GM12864 (cell line): Measurements from ENCODE around the gene GGACT.

Experiments
- DNase-seq: peaks from one replicate; pipeline ENCODE4 v3.0.0-alpha.2; 2011; ENCODE audit warnings: low read depth
- H3K4me3 ChIP-seq: 2 replicates; pipeline ENCODE4 v1.5.1; 2011; ENCODE audit warnings: mild to moderate bottlenecking, low read depth, low read length, control low read depth
- CTCF ChIP-seq: IDR thresholded peaks from 2 replicates; pipeline ENCODE4 v1.5.1; 2011; ENCODE audit warnings: low read depth, mild to moderate bottlenecking, moderate library complexity, low read length, control low read depth, inconsistent platforms; ENCODE audit errors: missing control alignments

Gene GGACT

GRCh38 chr13:100564444-100565223, 24.0 kb downstream of the GGACT start:
- DNase-seq = no peak
- H3K4me3 ChIP-seq = no peak overlapping the region
- TF ChIP-seq CTCF = no peak

GRCh38 chr13:100563779-100564178, 24.8 kb downstream of the GGACT start:
- H3K4me3 ChIP-seq = no peak overlapping the region
- no peak for TF ChIP-seq CTCF
- DNase-seq = no peak

GRCh38 chr13:100561599-100562204, 26.9 kb downstream of the GGACT start:
- DNase-seq = no peak
- TF ChIP-seq CTCF = no peak
- H3K4me3 ChIP-seq = no peak overlapping the region

GRCh38 chr13:100561158-100561499, 27.5 kb downstream of the GGACT start:
- no peak for TF ChIP-seq CTCF
- no peak for DNase-seq
- H3K4me3 ChIP-seq = no peak overlapping the region

GRCh38 chr13:100560498-100561157, 28.0 kb downstream of the GGACT start:
- no peak for TF ChIP-seq CTCF
- H3K4me3 ChIP-seq = no peak overlapping the region
- no peak for DNase-seq

- TF ChIP-seq CTCF = no peak
- DNase-seq = no peak
- H3K4me3 ChIP-seq = no peak overlapping the region
Measured at GRCh38 chr13:100559886-100560285, 28.7 kb downstream of the GGACT start.
